H9 (cell line): Measurements from ENCODE around the gene FHIT. TPM values are rescaled to one million over a fixed set of nuclear protein-coding genes. Genes with fewer than 3 reads are reported as not detected.

Source experiments
- DNase-seq: peaks from one replicate; pipeline ENCODE4 v3.0.0-alpha.2; 2017
- H2AFZ ChIP-seq: one replicate; pipeline ENCODE4 v1.6.1; 2013; ENCODE audit warnings: mild to moderate bottlenecking, low read length, control low read depth, moderate library complexity
- H2AK5ac ChIP-seq: 2 replicates; pipeline ENCODE4 v1.6.1; 2013; ENCODE audit warnings: low read length, control low read depth, mixed read lengths; ENCODE audit not compliant: insufficient read length
- H2BK120ac ChIP-seq: one replicate; pipeline ENCODE4 v1.6.1; 2013; ENCODE audit warnings: low read depth, mild to moderate bottlenecking, low read length, control low read depth, inconsistent platforms; ENCODE audit not compliant: poor library complexity, severe bottlenecking
- H2BK12ac ChIP-seq: 2 replicates; pipeline ENCODE4 v1.6.1; 2013; ENCODE audit warnings: low read length, control low read depth, mixed read lengths, low read depth; ENCODE audit not compliant: insufficient read length
- H2BK15ac ChIP-seq: 2 replicates; pipeline ENCODE4 v1.6.1; 2013; ENCODE audit warnings: low read depth, low read length, control low read depth
- H2BK20ac ChIP-seq: one replicate; pipeline ENCODE4 v1.6.1; 2013; ENCODE audit warnings: low read depth, mild to moderate bottlenecking, low read length, control low read depth, inconsistent platforms; ENCODE audit not compliant: poor library complexity, severe bottlenecking
- H2BK5ac ChIP-seq: 2 replicates; pipeline ENCODE4 v1.6.1; 2013; ENCODE audit warnings: low read length, control low read depth, mixed read lengths; ENCODE audit not compliant: insufficient read length
- H3K14ac ChIP-seq: 2 replicates; pipeline ENCODE4 v1.6.1; 2013; ENCODE audit warnings: low read length, control low read depth; ENCODE audit not compliant: insufficient read depth
- H3K18ac ChIP-seq: 2 replicates; pipeline ENCODE4 v1.6.1; 2013; ENCODE audit warnings: low read depth, mild to moderate bottlenecking, mixed read lengths, low read length, control low read depth; ENCODE audit not compliant: insufficient read length
- H3K23ac ChIP-seq: 2 replicates; pipeline ENCODE4 v1.6.1; 2013; ENCODE audit warnings: low read length, control low read depth, mixed read lengths, low read depth; ENCODE audit not compliant: insufficient read length
- H3K23me2 ChIP-seq: 2 replicates; pipeline ENCODE4 v1.6.1; 2013; ENCODE audit warnings: low read depth, mild to moderate bottlenecking, mixed read lengths, low read length, control low read depth; ENCODE audit not compliant: insufficient read length, poor library complexity, severe bottlenecking
- H3K27ac ChIP-seq: 2 replicates; pipeline ENCODE4 v1.5.1; 2013; ENCODE audit warnings: low read length, control low read depth, mixed read lengths, low read depth; ENCODE audit not compliant: insufficient read length
- H3K27me3 ChIP-seq: 2 replicates; pipeline ENCODE4 v1.6.1; 2013; ENCODE audit warnings: low read length, control low read depth, inconsistent platforms; ENCODE audit not compliant: insufficient read depth
- H3K4ac ChIP-seq: 2 replicates; pipeline ENCODE4 v1.6.1; 2013; ENCODE audit warnings: low read depth, mild to moderate bottlenecking, control low read depth, inconsistent platforms, low read length, moderate library complexity
- H3K4me1 ChIP-seq: 2 replicates; pipeline ENCODE4 v1.6.1; 2013; ENCODE audit warnings: low read length, control low read depth, inconsistent platforms; ENCODE audit not compliant: insufficient read depth
- H3K4me2 ChIP-seq: 2 replicates; pipeline ENCODE4 v1.6.1; 2013; ENCODE audit warnings: low read length, control low read depth, mixed read lengths; ENCODE audit not compliant: insufficient read length, insufficient read depth
- H3K56ac ChIP-seq: 2 replicates; pipeline ENCODE4 v1.6.1; 2013; ENCODE audit warnings: low read depth, mild to moderate bottlenecking, mixed read lengths, low read length, control low read depth; ENCODE audit not compliant: insufficient read length
- H3K79me1 ChIP-seq: 2 replicates; pipeline ENCODE4 v1.6.1; 2013; ENCODE audit warnings: low read depth, mild to moderate bottlenecking, moderate library complexity, low read length, control low read depth, inconsistent platforms; ENCODE audit not compliant: insufficient read depth, poor library complexity, severe bottlenecking
- H3K79me2 ChIP-seq: 2 replicates; pipeline ENCODE4 v1.6.1; 2013; ENCODE audit warnings: low read length, control low read depth, inconsistent platforms; ENCODE audit not compliant: insufficient read depth
- H3K9ac ChIP-seq: 2 replicates; pipeline ENCODE4 v1.6.1; 2013; ENCODE audit warnings: low read length, control low read depth, mixed read lengths; ENCODE audit not compliant: insufficient read length; ENCODE audit errors: extremely low read depth
- H3K9me3 ChIP-seq: one replicate; pipeline ENCODE4 v1.6.1; 2013; ENCODE audit warnings: low read depth, low read length, inconsistent platforms; ENCODE audit not compliant: control insufficient read depth
- H3T11ph ChIP-seq: one replicate; pipeline ENCODE4 v1.6.1; 2013; ENCODE audit warnings: mild to moderate bottlenecking, low read length, control low read depth, inconsistent platforms
- H4K20me1 ChIP-seq: one replicate; pipeline ENCODE4 v1.6.1; 2013; ENCODE audit not compliant: control insufficient read depth, insufficient read length, insufficient read depth
- H4K5ac ChIP-seq: 2 replicates; pipeline ENCODE4 v1.6.1; 2013; ENCODE audit warnings: low read depth, mild to moderate bottlenecking, mixed read lengths, low read length, control low read depth; ENCODE audit not compliant: insufficient read length
- H4K8ac ChIP-seq: replicated peaks from 2 replicates; pipeline ENCODE4 v1.6.1; 2013; ENCODE audit warnings: low read length, control low read depth, mixed read lengths, low read depth; ENCODE audit not compliant: insufficient read length
- H4K91ac ChIP-seq: 2 replicates; pipeline ENCODE4 v1.6.1; 2013; ENCODE audit warnings: low read depth, mild to moderate bottlenecking, moderate library complexity, mixed read lengths, low read length, control low read depth; ENCODE audit not compliant: insufficient read length
- H3K27ac Mint-ChIP-seq, 3 experiments: 2 replicates in 2 of 3; 3 replicates in 1 of 3; pipeline ENCODE4 v1.8.0; 2020 to 2021; ENCODE audit warnings: mixed read lengths in 3 of 3, mild to moderate bottlenecking in 1 of 3, moderate library complexity in 1 of 3
- H3K27me3 Mint-ChIP-seq: 2 replicates; pipeline ENCODE4 v1.8.0; 2021; ENCODE audit warnings: low read depth, mild to moderate bottlenecking, moderate library complexity, mixed read lengths
- H3K36me3 Mint-ChIP-seq, 3 experiments: 2 replicates in 2 of 3; 3 replicates in 1 of 3; pipeline ENCODE4 v1.8.0; 2020 to 2021; ENCODE audit warnings: low read depth in 3 of 3, mixed read lengths in 3 of 3; ENCODE audit not compliant: insufficient read depth in 1 of 3
- H3K4me1 Mint-ChIP-seq, 2 experiments: 2 replicates each; pipeline ENCODE4 v1.8.0; 2020; ENCODE audit warnings: mixed read lengths in 2 of 2
- H3K4me3 Mint-ChIP-seq, 2 experiments: 2 replicates in 1 of 2; 3 replicates in 1 of 2; pipeline ENCODE4 v1.8.0; 2020 to 2021; ENCODE audit warnings: mild to moderate bottlenecking in 2 of 2, mixed read lengths in 2 of 2, moderate library complexity in 1 of 2
- H3K9me3 Mint-ChIP-seq, 2 experiments: 2 replicates in 1 of 2; 3 replicates in 1 of 2; pipeline ENCODE4 v1.8.0; 2020; ENCODE audit warnings: mild to moderate bottlenecking in 2 of 2, mixed read lengths in 2 of 2, moderate library complexity in 1 of 2
- CTCF ChIP-seq: fragments of 200-600 bp; sonication (generic); conservative IDR thresholded peaks from 3 replicates; pipeline ENCODE4 v1.8.0; 2021; ENCODE audit warnings: antibody characterized with exemption, mild to moderate bottlenecking
- WGBS: extraction: QIAGEN DNeasy Blood & Tissue Kit; methylation state at CpG from one replicate; pipeline ENCODE4 v1.1.7; 2013; ENCODE audit warnings: missing lambda C conversion rate, low lambda C conversion rate, mixed read lengths; ENCODE audit not compliant: insufficient read length; ENCODE audit errors: extremely low coverage; 5-methylcytosine and 5-hydroxymethylcytosine counted together
- total RNA-seq: library from RNA; stranded (reverse); gene quantifications from 2 replicates; pipeline ENCODE4 v1.2.1, GENCODE V29; 2021

Gene FHIT
- total RNA-seq, 1 experiment from 2014 or later, result 3.0 TPM

- Histone ChIP-seq H3K79me2 (no peaks in the 10 kb centered on the region), H2BK120ac (no peak overlapping the region), H3K4me2 (no peak overlapping the region), H3K14ac (no peak overlapping the region), H2AFZ (no peak overlapping the region), H3K9me3 (no peaks in the 10 kb centered on the region), H3K56ac (no peak overlapping the region), H4K5ac (no peak overlapping the region), H3K4ac (no peak overlapping the region), H2BK12ac (no peak overlapping the region), H2AK5ac (no peak overlapping the region), H3K27me3 (no peaks in the 10 kb centered on the region), H3K9ac (no peak overlapping the region), H2BK15ac (no peak overlapping the region), H3K4me1 (no peaks in the 10 kb centered on the region), H3K23ac (no peak overlapping the region), H3K23me2 (no peaks in the 10 kb centered on the region), H2BK20ac (no peak overlapping the region), H3K27ac (no peak overlapping the region), H4K8ac (no peak overlapping the region), H4K20me1 (no peaks in the 10 kb centered on the region), H3K18ac (no peak overlapping the region), H3K79me1 (no peaks in the 10 kb centered on the region), H2BK5ac (no peak overlapping the region), H4K91ac (no peak overlapping the region), H3T11ph (no peak overlapping the region)
- Mint-ChIP-seq H3K36me3 (peaks cover 0 to 9% (median 3%) of the 10 kb centered on the region in 3 experiments; a peak in 3 of 7 replicates), H3K9me3 (peaks cover 0 to 2% of the 10 kb centered on the region in 2 experiments; a peak in 1 of 5 replicates), H3K4me3 (no peak overlapping the region), H3K27ac (no peak overlapping the region), H3K27me3 (no peaks in the 10 kb centered on the region; the same call in 1 of the 2 replicates), H3K4me1 (no peaks in the 10 kb centered on the region)
- WGBS, result no CpG with 5 or more reads among the region's 6 CpGs
- no peak for TF ChIP-seq CTCF
- DNase-seq, result no peak
Observed at GRCh38 chr3:60729056-60729455, 522.2 kb downstream of the FHIT start.
